Globus pallidus (tissue), 1 donor: ENCODE data around the gene PLEKHA6.

Experiments used
- DNase-seq: peaks from one replicate; pipeline ENCODE4 v3.0.0-alpha.2; 2015; ENCODE audit warnings: low spot score

The PLEKHA6 gene

GRCh38 chr1:204383163-204383904, 23.6 kb upstream of the PLEKHA6 start:
- no peak for DNase-seq

GRCh38 chr1:204382714-204383083, 23.0 kb upstream of the PLEKHA6 start:
- no peak for DNase-seq

GRCh38 chr1:204380293-204380831, 20.6 kb upstream of the PLEKHA6 start:
- DNase-seq, result no peak

- DNase-seq, result no peak
These were observed 18.3 kb upstream of the PLEKHA6 start for GRCh38 chr1:204377800-204378668.

- no peak for DNase-seq
These were observed 17.4 kb upstream of the PLEKHA6 start for GRCh38 chr1:204376919-204377799.

GRCh38 chr1:204376465-204376864, 16.7 kb upstream of the PLEKHA6 start:
- no peak for DNase-seq

- no peak for DNase-seq
These were observed 14.2 kb upstream of the PLEKHA6 start for GRCh38 chr1:204373911-204374310.

- peak; percentile 71 for DNase-seq
These were observed 10.4 kb upstream of the PLEKHA6 start for GRCh38 chr1:204370176-204370575.

- peak; percentile 86 for DNase-seq
These were observed 9.4 kb upstream of the PLEKHA6 start for GRCh38 chr1:204368996-204369726.

- DNase-seq, result no peak
These were observed 8.2 kb upstream of the PLEKHA6 start for GRCh38 chr1:204367956-204368355.

GRCh38 chr1:204367193-204367858, 7.6 kb upstream of the PLEKHA6 start:
- DNase-seq, result no peak

- DNase-seq, result no peak
These were observed 7.0 kb upstream of the PLEKHA6 start for GRCh38 chr1:204366759-204367158.

GRCh38 chr1:204363335-204364114, 3.8 kb upstream of the PLEKHA6 start:
- peak; percentile 77 for DNase-seq

GRCh38 chr1:204362984-204363334, 3.2 kb upstream of the PLEKHA6 start:
- no peak for DNase-seq

- DNase-seq, result no peak
These were observed 2.1 kb upstream of the PLEKHA6 start for GRCh38 chr1:204361781-204362180.

DNA sequence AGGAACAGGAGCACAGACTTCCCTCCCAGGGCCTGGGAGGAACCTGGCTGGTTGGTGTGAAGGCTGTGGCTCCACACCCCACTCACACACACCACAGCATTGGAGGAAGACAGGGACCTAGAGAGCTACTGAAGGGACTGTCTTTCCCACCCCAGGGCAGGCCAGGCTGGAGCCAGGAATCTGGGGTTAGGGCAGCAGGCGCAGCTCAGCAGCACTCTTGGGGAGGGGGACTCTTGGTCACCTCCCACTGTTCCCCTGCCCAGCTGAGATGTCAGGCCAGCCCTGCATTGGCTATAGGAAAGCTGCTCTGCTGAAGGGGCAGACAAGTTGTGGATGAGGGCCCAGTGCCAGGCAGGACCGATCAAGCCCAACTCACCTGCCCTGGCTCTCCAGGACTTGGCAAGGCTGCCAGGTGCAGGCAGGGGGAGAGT, 1.6 kb upstream of the PLEKHA6 start:
- no peak for DNase-seq

- no peak for DNase-seq
These were observed 585 bp upstream of the PLEKHA6 start for GRCh38 chr1:204360314-204360713.

DNA sequence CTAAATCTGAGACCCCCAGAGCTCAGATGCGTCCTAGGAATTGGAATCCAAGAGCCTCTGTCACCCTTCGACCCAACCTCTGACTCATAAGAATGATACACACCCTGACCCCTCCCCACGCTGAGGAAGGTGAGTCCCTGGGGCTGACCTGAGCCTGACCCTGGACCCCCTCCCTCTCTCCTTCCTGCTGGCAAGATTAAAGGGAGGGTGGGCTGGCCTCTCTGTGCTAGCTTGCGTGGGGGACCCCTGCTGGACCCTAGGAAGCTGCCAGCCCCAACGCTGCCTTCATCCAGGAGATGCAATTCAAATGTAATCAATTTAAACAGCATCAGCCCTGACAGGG, 627 bp downstream of the PLEKHA6 start:
- no peak for DNase-seq

- DNase-seq, result no peak
These were observed 1.1 kb downstream of the PLEKHA6 start for GRCh38 chr1:204358605-204359004.
